CD4-positive, CD25-positive, alpha-beta regulatory T cell (primary cell): ENCODE measurements around the gene IFIH1. TPM values are rescaled to one million over a fixed set of nuclear protein-coding genes. Genes with fewer than 3 reads are reported as not detected.

Source experiments
- ATAC-seq, 2 donors: fragments of 150-1000 bp; cut with Tn5 transposase; one replicate each; pipeline ENCODE4 v1.10.0; 2021; ENCODE audit warnings: low read depth in 2 of 2, moderate number of reproducible peaks in 2 of 2, moderate library complexity in 1 of 2
- DNase-seq, 3 donors: peaks; one replicate each; pipeline versions ENCODE4 v3.0.0 to v3.0.0-alpha.2; 2012 to 2022; ENCODE audit warnings: mixed read lengths in 1 of 3
- H3K27ac ChIP-seq: one replicate; pipeline ENCODE4 v1.7.0; 2013; ENCODE audit warnings: mild to moderate bottlenecking, low read length; ENCODE audit not compliant: insufficient read depth, poor library complexity, severe bottlenecking
- H3K27me3 ChIP-seq: one replicate; pipeline ENCODE4 v1.7.0; 2013; ENCODE audit warnings: low read length; ENCODE audit not compliant: control insufficient read depth, insufficient read depth
- H3K36me3 ChIP-seq: one replicate; pipeline ENCODE4 v1.7.0; 2013; ENCODE audit warnings: mild to moderate bottlenecking, low read length, moderate library complexity; ENCODE audit not compliant: control insufficient read depth, insufficient read depth
- H3K4me1 ChIP-seq: 2 replicates; pipeline ENCODE4 v1.7.0; 2013; ENCODE audit warnings: mild to moderate bottlenecking, low read length; ENCODE audit not compliant: insufficient read depth, control insufficient read depth, poor library complexity, severe bottlenecking
- H3K4me3 ChIP-seq: one replicate; pipeline ENCODE4 v1.7.0; 2013; ENCODE audit warnings: low read depth, mild to moderate bottlenecking, low read length, moderate library complexity
- H3K9me3 ChIP-seq, 2 experiments: 1 replicate in 1 of 2; 2 replicates in 1 of 2; pipeline ENCODE4 v1.7.0; 2013; ENCODE audit warnings: low read length in 2 of 2, mild to moderate bottlenecking in 1 of 2, moderate library complexity in 1 of 2; ENCODE audit not compliant: control insufficient read depth in 2 of 2
- H3K27ac Mint-ChIP-seq, 3 donors: one replicate each; pipeline ENCODE4 v1.8.0; 2020 to 2022; ENCODE audit warnings: mild to moderate bottlenecking in 3 of 3, mixed read lengths in 3 of 3, moderate library complexity in 2 of 3
- H3K27me3 Mint-ChIP-seq: one replicate; pipeline ENCODE4 v1.8.0; 2022; ENCODE audit warnings: mild to moderate bottlenecking, mixed read lengths
- H3K36me3 Mint-ChIP-seq: one replicate; pipeline ENCODE4 v1.8.0; 2020; ENCODE audit warnings: mixed read lengths
- H3K4me1 Mint-ChIP-seq, 4 donors: one replicate each; pipeline ENCODE4 v1.8.0; 2020 to 2022; ENCODE audit warnings: mixed read lengths in 4 of 4, mild to moderate bottlenecking in 1 of 4
- H3K4me3 Mint-ChIP-seq, 4 donors: one replicate each; pipeline ENCODE4 v1.8.0; 2020 to 2022; ENCODE audit warnings: mild to moderate bottlenecking in 4 of 4, mixed read lengths in 4 of 4, moderate library complexity in 3 of 4
- H3K9me3 Mint-ChIP-seq, 7 donors: one replicate each; pipeline ENCODE4 v1.8.0; 2020 to 2022; ENCODE audit warnings: mixed read lengths in 7 of 7, mild to moderate bottlenecking in 3 of 7, moderate library complexity in 2 of 7
- polyA plus RNA-seq, 4 donors: library from polyadenylated mRNA; unstranded; fragments of 300-500 nt; fragmentation: Illumina TruSeq; gene quantifications; one replicate each; pipeline ENCODE4 v1.2.3, GENCODE V29; 2021
- total RNA-seq: library from RNA; stranded (reverse); gene quantifications from one replicate; pipeline ENCODE4 v1.2.3, GENCODE V29; 2022

The IFIH1 gene
- total and polyA plus RNA-seq, 5 donors from 2014 or later = 17.2 to 52.8 (median 18.4) TPM

DNA sequence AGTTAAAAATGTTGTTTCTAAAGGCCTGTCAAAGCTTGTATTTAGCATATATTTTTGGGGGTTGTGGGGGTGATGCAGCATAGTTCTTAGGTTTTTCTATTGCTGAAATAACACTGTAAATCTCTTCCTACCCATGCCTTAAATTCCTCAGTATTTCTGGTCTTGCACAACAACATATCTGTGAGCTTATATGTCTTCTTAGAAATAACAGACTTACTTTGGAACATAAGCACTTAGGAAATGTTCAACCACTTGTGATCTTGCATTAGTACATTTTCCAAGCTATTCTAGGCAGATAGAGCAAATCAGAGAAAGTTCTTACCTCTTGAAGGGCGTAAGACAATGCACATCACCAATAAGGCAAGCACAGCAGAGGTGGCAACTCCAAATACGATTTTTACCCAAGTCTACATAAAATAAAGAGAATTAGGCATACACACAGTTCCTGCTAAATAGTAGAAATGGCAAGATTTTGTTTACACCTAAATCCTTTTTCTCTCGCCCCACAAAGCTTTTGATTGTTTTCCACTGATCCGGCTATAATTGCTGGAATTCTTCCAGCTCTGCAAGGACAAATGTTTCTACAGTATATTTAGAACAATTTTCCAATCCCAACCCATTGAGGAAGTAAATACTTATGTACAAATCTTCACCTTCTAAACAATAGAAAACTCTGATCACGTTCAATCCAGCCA lies 75.8 kb downstream of the IFIH1 start:
- DNase-seq = no peak
- H3K27ac ChIP-seq = no peak overlapping the region
- no peaks in the 10 kb centered on the region for H3K36me3 ChIP-seq
- H3K27me3 Mint-ChIP-seq = peaks cover 42% of the 10 kb centered on the region
- peaks cover 0 to 2% (median 0%) of the 10 kb centered on the region in 7 donors for H3K9me3 Mint-ChIP-seq
- H3K36me3 Mint-ChIP-seq = no peaks in the 10 kb centered on the region
- peaks cover 16% of the 10 kb centered on the region for H3K27me3 ChIP-seq
- no peaks in the 10 kb centered on the region for H3K4me1 ChIP-seq
- H3K4me3 Mint-ChIP-seq = no peak overlapping the region
- no peaks in the 10 kb centered on the region for H3K9me3 ChIP-seq
- no peaks in the 10 kb centered on the region for H3K4me1 Mint-ChIP-seq
- no peak for ATAC-seq
- no peak overlapping the region for H3K27ac Mint-ChIP-seq
- H3K4me3 ChIP-seq = no peak overlapping the region

DNA sequence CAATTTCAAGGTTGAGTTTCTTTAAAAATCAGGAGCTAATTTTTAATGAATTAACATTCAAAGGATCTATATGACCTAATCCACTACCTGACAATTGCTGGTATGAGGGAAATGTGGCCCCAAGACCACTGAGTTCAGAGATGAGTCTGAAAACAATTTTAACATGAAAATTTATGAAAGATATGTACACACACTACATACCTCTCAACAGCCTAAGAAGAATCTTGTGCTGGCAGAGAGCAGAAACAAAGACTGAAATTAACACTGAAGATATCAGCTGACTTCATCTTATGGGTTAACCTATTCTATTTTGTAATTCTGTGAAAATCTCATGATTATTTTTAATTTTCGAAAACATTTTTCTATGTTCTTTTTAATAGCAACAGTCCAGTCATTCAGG lies 76.9 kb downstream of the IFIH1 start:
- Histone ChIP-seq H3K4me3 (no peak overlapping the region), H3K9me3 (no peaks in the 10 kb centered on the region), H3K27ac (no peak overlapping the region), H3K36me3 (no peaks in the 10 kb centered on the region), H3K27me3 (peaks cover 16% of the 10 kb centered on the region), H3K4me1 (no peaks in the 10 kb centered on the region)
- Mint-ChIP-seq H3K4me3 (no peak overlapping the region), H3K27ac (no peak overlapping the region), H3K4me1 (no peaks in the 10 kb centered on the region), H3K9me3 (peaks cover 0 to 2% (median 0%) of the 10 kb centered on the region in 7 donors), H3K36me3 (no peaks in the 10 kb centered on the region), H3K27me3 (peaks cover 42% of the 10 kb centered on the region)
- ATAC-seq (no peak), DNase-seq (no peak)

DNA sequence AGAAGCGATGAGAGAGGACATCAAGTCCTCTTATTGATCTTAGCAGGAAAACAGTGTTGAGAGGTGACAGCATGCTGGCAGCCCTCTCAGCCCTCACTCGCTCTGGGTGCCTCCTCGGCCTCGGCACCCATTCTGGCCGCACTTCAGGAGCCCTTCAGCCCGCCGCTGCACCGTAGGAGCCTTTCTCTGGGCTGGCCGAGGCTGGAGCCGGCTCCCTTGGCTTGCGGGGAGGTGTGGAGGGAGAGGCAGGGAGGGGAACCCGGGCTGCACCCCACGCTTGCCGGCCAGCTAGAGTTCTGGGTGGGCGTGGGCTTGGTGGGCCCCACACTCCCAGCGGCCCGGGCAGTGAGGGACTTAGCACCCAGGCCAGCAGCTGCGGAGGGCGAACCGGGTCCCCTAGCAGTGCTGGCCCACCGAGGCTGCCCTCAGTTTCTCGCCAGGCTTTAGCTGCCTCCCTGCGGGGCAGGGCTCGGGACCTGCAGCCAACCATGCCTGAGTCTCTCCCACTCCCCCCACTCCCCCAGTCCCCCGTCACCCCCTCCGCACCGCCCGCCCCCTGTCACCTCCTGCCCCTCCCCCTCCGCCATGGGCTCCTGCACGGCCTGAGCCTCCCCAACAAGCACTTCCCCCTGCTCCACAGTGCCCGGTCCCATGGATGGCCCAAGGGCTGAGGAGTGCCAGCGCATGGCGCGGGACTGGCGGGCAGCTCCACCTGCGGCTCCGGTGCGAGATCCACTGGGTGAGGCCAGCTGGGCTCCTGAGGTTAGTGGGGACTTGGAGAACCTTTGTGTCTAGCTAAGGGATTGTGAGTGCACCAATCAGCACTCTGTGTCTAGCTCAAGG lies 83.6 kb downstream of the IFIH1 start:
- ATAC-seq (no peak), DNase-seq (no peak)
- no peaks in the 10 kb centered on the region for H3K36me3 Mint-ChIP-seq
- H3K27ac Mint-ChIP-seq = no peak overlapping the region
- no peak overlapping the region for H3K4me3 ChIP-seq
- no peaks in the 10 kb centered on the region for H3K4me1 ChIP-seq
- no peak overlapping the region for H3K27ac ChIP-seq
- H3K9me3 ChIP-seq = no peaks in the 10 kb centered on the region
- peaks cover 9% of the 10 kb centered on the region for H3K27me3 ChIP-seq
- H3K27me3 Mint-ChIP-seq = peaks cover 27% of the 10 kb centered on the region
- peaks cover 0 to 2% (median 0%) of the 10 kb centered on the region in 7 donors for H3K9me3 Mint-ChIP-seq
- H3K36me3 ChIP-seq = no peaks in the 10 kb centered on the region
- no peaks in the 10 kb centered on the region for H3K4me1 Mint-ChIP-seq
- H3K4me3 Mint-ChIP-seq = no peak overlapping the region

DNA sequence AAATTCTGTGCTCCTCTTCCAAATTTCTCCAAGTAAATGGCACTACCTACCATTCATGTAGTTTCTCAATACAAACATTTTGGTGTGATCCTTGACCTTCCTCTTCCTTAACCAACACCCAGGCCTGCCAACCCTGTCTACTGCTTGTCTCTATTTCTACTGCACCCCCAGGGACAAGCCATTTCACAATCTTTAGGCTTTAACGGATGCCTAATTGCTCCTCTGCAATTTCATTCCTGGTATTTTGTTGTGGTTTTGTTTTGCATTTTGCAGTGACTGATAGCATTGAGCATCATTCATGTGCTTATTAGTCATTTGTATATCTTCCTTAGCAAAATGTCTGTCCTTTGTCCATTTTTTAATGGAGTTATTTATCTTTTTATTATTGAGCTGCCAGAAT lies 85.3 kb downstream of the IFIH1 start:
- peaks cover 0 to 2% (median 0%) of the 10 kb centered on the region in 7 donors for H3K9me3 Mint-ChIP-seq
- no peak for ATAC-seq

DNA sequence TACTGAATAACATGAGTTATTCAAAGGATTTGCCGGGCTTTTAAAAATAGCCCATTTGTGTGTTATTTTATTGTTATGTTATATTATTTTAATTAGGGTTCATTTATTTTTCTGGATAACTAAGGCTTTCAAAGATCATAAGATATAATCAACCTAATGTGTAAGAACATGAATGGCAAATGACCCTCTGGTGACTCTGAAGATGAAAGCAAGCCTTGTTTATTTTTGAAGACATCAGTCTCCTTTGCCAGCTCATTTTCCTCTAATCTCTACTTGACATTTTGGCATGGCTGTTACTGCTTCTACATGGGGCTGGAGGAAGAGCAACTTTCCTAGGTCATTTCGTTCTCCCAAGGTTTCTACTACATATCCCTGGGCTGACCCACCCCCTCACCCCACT lies 85.8 kb downstream of the IFIH1 start:
- H3K9me3 Mint-ChIP-seq = peaks cover 0 to 2% (median 0%) of the 10 kb centered on the region in 7 donors
- Histone ChIP-seq H3K27me3 (peaks cover 14% of the 10 kb centered on the region), H3K36me3 (no peaks in the 10 kb centered on the region), H3K9me3 (no peaks in the 10 kb centered on the region), H3K4me1 (no peaks in the 10 kb centered on the region), H3K4me3 (no peak overlapping the region), H3K27ac (no peak overlapping the region)
- H3K36me3 Mint-ChIP-seq = no peaks in the 10 kb centered on the region
- ATAC-seq (no peak), DNase-seq (no peak)
- peaks cover 22% of the 10 kb centered on the region for H3K27me3 Mint-ChIP-seq
- no peaks in the 10 kb centered on the region for H3K4me1 Mint-ChIP-seq
- no peak overlapping the region for H3K27ac Mint-ChIP-seq
- H3K4me3 Mint-ChIP-seq = no peak overlapping the region

More for the DNA sequence above, 85.3 kb downstream of the IFIH1 start:
- Mint-ChIP-seq H3K27me3 (peaks cover 18% of the 10 kb centered on the region), H3K4me3 (no peak overlapping the region), H3K27ac (no peak overlapping the region), H3K36me3 (no peaks in the 10 kb centered on the region), H3K4me1 (no peaks in the 10 kb centered on the region)
- Histone ChIP-seq H3K36me3 (no peaks in the 10 kb centered on the region), H3K27me3 (peaks cover 10% of the 10 kb centered on the region), H3K4me3 (no peak overlapping the region), H3K4me1 (no peaks in the 10 kb centered on the region), H3K9me3 (no peaks in the 10 kb centered on the region), H3K27ac (no peak overlapping the region)
- DNase-seq = no peak

DNA sequence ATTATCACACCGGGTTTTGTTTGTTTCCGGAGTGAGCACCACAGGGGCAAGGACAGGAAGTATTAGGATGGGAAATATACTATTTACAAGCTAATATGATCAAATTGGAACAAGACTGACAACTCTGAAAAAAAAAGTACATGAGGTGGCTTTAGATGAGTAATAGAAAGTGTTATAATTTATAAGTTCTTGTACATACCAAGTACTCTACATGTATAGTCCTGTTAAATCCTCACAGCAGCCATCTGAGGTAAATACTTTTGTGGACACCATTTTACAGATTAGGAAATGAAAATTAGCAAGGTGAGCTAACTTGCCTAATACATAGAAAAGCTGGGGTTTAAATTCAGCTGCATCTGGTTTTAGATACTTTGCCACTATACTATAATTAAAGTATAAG lies 86.5 kb downstream of the IFIH1 start:
- DNase-seq (no peak), ATAC-seq (no peak)
- no peak overlapping the region for H3K4me3 ChIP-seq
- peaks cover 28% of the 10 kb centered on the region for H3K27me3 Mint-ChIP-seq
- no peak overlapping the region for H3K27ac Mint-ChIP-seq
- peaks cover 0 to 2% (median 0%) of the 10 kb centered on the region in 7 donors for H3K9me3 Mint-ChIP-seq
- peaks cover 19% of the 10 kb centered on the region for H3K27me3 ChIP-seq
- H3K4me1 ChIP-seq = no peaks in the 10 kb centered on the region
- H3K36me3 ChIP-seq = no peaks in the 10 kb centered on the region
- no peaks in the 10 kb centered on the region for H3K9me3 ChIP-seq
- no peaks in the 10 kb centered on the region for H3K36me3 Mint-ChIP-seq
- no peak overlapping the region for H3K4me3 Mint-ChIP-seq
- no peaks in the 10 kb centered on the region for H3K4me1 Mint-ChIP-seq
- H3K27ac ChIP-seq = no peak overlapping the region

DNA sequence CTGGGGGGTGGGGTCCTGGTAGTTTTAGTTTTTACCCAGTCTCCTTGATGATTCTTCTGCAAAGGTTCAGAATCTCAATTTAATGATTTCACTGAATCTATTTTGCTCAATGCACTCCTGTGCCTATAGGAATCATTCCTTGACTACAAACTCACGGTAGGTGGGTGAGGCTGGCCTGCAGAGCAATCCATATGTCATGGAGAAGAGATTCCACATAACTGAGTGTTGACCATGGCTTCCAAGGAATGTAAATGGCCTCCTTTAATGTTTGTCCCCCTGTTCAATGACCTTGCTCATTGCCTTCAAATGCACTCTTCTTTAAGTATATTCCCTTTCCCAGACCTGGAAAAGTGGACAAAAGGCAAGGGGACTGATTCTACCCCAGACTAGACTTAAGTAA lies 87.7 kb downstream of the IFIH1 start:
- H3K36me3 ChIP-seq = no peaks in the 10 kb centered on the region
- H3K9me3 ChIP-seq = no peaks in the 10 kb centered on the region
- peaks cover 21% of the 10 kb centered on the region for H3K27me3 ChIP-seq
- H3K27me3 Mint-ChIP-seq = peaks cover 26% of the 10 kb centered on the region
- H3K27ac ChIP-seq = no peak overlapping the region
- H3K4me1 Mint-ChIP-seq = no peaks in the 10 kb centered on the region
- H3K36me3 Mint-ChIP-seq = no peaks in the 10 kb centered on the region
- peaks cover 0 to 2% (median 0%) of the 10 kb centered on the region in 7 donors for H3K9me3 Mint-ChIP-seq
- no peak overlapping the region for H3K4me3 ChIP-seq
- H3K27ac Mint-ChIP-seq = no peak overlapping the region
- no peak for ATAC-seq
- no peak for DNase-seq
- H3K4me1 ChIP-seq = no peaks in the 10 kb centered on the region
- H3K4me3 Mint-ChIP-seq = no peak overlapping the region
